Stomach (tissue), 4 donors: ENCODE measurements around the gene SLC29A3.

Experiments used
- POLR2A ChIP-seq, 4 donors: fragments of 450-650 bp; IDR thresholded peaks; one replicate each; pipeline ENCODE4 v1.6.1; 2016; ENCODE audit warnings: antibody characterized with exemption in 4 of 4, control low read depth in 2 of 4, mild to moderate bottlenecking in 1 of 4, moderate library complexity in 1 of 4
- TF ChIP-seq, protein P1 (sequence below), 7 experiments: fragments of 450-650 bp in 4 of 7; fragments of 200-600 bp in 3 of 7; sonication (generic) in 3 of 7; IDR thresholded peaks; one replicate each; pipeline ENCODE4 v1.5.1; 2016 to 2019; ENCODE audit warnings: antibody characterized with exemption in 7 of 7, control low read depth in 2 of 7, mild to moderate bottlenecking in 1 of 7

DNA sequence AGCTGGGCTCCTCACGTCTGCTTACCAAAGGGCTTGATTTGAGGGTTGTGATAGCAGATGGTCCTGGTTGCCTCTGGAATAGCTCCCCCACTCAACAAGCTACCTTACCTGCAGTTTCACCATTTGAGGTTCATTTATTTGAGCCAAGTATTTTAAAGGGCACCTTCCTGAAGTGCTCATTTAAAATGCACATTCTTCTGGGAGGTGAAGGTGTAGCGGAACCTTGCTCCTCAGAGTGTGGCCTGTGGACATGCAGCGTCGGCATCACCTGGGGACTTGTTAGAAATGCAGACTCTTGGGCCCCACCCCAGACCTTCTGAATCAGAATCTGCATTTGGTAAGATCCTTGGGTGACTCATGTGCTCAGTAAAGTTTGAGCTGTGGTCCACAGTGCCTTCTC lies 79.9 kb downstream of the SLC29A3 start:
- TF ChIP-seq, protein P1, sequence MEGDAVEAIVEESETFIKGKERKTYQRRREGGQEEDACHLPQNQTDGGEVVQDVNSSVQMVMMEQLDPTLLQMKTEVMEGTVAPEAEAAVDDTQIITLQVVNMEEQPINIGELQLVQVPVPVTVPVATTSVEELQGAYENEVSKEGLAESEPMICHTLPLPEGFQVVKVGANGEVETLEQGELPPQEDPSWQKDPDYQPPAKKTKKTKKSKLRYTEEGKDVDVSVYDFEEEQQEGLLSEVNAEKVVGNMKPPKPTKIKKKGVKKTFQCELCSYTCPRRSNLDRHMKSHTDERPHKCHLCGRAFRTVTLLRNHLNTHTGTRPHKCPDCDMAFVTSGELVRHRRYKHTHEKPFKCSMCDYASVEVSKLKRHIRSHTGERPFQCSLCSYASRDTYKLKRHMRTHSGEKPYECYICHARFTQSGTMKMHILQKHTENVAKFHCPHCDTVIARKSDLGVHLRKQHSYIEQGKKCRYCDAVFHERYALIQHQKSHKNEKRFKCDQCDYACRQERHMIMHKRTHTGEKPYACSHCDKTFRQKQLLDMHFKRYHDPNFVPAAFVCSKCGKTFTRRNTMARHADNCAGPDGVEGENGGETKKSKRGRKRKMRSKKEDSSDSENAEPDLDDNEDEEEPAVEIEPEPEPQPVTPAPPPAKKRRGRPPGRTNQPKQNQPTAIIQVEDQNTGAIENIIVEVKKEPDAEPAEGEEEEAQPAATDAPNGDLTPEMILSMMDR (IDR thresholded peaks at IDR 0.05), result no peak
- TF ChIP-seq POLR2A (IDR thresholded peaks at IDR 0.05), result no peak
